NCI-H187 (cell line): ENCODE results near the gene PDIA2.
A peak's percentile ranks its signal among the peaks of the same experiment; 100 is the strongest.

Source experiments
- DNase-seq, 2 experiments: peaks; one replicate each; lab custom pipeline; 2025; lab: John Stamatoyannopoulos, UW

PDIA2 gene

DNA sequence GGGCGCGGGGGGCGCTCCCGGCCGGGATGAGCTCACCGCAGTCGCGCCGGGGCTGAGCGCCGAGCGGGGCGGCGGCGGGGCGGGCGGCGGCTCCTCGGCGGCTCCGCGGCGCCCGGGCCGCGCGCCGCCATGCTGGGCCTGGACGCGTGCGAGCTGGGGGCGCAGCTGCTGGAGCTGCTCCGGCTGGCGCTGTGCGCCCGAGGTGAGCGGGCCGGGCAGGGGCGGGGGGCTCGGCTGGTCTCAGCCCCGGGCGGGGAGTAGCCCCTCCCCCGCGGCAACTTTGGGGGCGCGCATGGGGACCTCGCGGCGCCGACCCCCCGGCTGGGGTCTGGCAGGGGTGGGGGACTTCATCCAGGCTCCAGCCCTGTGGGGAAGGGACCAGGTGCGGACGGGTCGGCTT lies 2.4 kb upstream of the PDIA2 start, which contains the start of gene ARHGDIG:
TSS of gene ARHGDIG (plus strand) at position 40 of the 400 bp plus-strand sequence. CDS start at position 130, 90 bp downstream.
- DNase-seq = no peak

DNA sequence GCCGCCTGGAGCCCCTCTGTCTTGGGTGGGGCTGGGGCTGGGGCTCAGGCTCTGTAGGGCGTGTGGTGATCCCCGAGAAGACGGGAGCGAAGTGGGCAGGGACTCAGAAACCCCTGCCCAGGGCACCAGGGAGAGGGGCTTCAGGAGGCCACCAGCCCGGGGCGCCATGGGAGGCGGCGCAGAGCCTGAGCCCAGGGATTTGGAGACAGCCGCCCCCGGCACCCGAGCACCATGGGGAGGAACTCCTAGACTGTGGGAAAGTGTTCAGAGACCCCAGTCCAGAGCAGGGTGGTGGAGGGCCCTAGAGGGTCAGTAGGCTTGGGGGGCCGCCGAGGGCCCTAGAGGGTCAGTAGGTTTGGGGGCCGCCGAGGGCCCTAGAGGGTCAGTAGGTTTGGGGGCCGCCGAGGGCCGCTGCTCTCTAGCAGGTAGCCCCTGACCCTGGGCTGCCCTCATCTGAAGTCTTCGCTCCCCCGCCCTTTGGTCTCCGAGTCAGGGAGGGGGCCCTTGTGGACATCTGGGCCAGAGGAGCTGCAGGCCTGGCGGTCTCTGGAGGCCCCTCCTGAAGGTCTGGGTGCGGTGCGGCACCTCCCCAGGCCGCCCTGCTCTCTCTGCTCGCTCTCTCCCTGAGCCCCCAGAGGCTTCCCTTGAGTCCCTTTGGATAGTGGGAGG lies 1.8 kb upstream of the PDIA2 start:
- no peak for DNase-seq

GRCh38 chr16:281660-282255 lies 1.2 kb upstream of the PDIA2 start:
- no peak for DNase-seq

DNA sequence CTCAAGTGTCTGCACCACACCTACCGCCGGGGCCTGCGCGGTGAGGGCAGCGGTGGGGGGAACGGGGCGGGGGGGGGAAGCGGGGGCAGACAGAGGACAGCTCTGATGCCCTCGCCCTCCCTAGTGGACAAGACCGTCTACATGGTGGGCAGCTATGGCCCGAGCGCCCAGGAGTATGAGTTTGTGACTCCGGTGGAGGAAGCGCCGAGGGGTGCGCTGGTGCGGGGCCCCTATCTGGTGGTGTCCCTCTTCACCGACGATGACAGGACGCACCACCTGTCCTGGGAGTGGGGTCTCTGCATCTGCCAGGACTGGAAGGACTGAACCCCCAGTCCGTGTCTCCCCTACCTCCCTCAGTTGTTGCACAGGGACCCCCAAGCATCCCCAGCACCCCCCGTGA lies 473 bp upstream of the PDIA2 start:
- no peak for DNase-seq

GRCh38 chr16:284204-285120 lies 1.5 kb downstream of the PDIA2 start:
- DNase-seq = no peak

- DNase-seq = no peak
Measured at GRCh38 chr16:285146-286055, 2.4 kb downstream of the PDIA2 start.

- DNase-seq = no peak
Measured at GRCh38 chr16:286491-287297, 3.7 kb downstream of the PDIA2 start.

DNA sequence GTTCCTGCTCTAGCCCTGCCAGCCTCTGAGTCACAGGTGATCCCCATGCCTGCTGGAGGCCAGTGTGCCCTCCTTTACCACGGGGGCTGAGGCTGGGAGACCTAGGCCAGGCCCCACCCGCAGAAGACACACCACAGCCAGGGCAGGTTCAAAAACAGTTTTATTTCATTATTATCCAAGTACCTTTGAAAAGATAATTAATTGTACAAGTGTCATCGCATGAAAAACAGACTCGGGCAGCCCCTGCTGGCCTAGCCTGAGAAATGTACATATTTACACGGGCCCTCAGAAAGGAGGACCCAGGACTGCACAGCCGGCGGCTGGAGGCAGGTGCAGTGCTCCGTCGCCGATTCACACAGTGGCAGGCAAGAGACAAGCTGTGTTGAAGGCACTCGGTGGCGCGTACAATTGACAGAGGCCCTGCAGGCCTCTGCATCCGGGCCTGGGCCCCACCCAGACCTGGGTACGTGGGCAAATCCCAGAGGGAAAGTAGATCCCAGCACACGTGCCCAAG lies 4.4 kb downstream of the PDIA2 start:
- DNase-seq = peak in 1 of 2 experiments; percentile 49

DNA sequence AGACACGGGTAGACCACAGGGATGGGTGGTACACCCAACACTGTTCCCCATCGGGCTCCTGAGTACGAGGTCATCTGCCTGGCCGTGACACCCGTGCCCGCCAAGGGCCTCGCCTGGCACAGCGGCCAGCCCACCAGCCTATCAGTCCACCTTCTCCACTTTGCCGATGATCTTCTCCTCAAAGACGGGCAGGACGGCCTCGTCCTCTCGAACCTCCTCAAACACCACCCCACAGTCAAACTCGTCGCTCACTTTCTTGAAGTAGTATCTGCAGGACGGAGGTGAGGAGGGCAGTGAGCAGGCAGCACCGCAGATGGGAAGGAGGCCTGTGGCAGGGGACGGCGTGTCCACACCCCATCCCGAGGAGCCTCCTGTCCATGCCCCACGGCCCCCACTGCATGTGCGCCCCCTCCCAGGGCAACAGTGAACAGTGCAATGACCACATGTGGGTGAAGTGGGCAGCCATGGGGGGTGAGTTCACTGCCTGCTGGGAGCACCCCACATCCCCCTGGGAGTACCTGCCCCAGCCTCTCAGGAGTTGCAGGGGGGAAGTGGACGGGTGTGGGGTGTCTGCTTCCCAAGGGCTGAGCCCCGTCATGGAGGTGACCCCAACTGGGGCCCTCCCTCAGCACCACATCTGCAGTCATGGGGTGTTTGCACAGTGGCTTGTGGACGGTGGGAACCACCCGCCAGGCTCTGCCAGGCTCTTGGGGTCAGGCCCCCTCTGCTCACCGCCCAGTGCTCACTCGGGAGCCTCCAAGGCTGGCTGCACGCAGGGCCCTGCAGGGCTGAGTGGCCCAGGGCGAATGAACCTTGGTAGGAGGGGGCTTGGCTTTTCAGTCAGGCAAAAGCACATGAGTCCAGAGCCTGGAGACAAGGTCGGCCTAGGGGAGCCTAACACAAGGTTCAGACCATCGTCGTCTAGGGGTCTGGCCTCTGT lies 5.3 kb downstream of the PDIA2 start:
- DNase-seq = no peak

GRCh38 chr16:289395-289997 lies 6.5 kb downstream of the PDIA2 start:
- DNase-seq = no peak

DNA sequence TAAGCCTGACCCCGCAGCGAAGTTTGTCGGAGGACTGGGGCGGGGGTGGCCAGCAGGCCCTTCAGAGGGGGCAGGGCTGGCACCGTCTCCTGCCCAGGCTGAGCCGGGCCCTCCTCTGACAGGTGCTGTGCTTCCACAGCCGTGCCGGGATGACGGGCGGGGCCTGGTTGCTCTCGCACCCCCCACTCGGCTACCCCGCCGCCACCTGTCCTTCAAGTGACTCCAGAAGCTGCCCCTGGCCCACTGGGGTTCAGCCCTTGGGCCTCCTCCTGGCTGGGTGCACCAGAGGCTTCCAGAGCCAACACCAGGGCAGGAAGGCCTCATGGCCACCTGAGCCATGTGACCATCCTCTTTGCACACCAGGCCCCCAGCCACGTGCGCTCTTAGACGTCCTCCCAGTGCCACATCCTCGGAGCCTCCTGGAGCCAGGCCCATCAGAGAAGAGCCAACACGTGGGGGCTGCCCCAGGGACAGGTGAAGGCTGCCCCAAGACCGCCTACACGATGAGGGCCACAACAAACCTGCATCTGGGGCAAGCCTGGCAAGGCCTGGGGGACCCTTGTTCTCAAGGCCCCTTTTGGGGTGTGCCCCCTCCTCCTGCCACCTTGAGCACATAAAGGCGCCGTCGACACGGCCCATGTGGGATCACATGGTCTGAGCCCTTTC lies 7.2 kb downstream of the PDIA2 start:
- DNase-seq = no peak

DNA sequence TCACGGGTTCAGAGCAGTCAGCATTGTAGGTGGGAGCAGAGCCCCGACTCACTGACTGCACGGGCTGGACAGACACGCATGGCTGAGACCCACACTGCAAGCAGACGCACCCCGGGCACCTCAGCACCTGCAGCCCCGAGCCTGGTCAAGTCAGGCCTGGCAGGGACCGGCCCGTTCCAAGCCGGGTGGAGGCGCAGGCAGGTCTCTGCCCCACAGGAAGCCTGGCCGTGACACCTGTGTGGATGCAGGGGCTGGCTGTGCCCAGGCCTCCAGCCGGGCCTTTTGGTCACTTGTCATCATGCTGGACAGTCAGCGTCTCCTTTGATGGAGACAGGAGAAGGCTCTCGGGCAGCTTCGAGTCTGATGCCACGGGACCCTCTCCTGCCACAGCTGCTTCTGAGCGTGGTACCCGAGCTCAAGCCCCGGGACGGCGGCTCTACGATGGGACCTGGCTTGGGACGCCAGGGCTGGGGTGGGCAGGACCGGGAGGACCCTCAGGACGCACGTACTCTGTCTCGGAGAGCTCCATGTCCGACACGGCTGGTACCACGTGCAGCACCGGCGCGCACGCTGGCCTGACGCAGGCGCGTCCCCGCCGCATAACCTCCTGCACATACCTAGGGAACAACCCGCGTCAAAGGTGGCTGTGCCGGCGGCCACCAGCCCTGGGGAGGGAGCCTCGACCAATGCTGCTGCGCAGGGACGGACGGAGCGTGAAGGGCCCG lies 7.9 kb downstream of the PDIA2 start:
- DNase-seq = no peak

DNA sequence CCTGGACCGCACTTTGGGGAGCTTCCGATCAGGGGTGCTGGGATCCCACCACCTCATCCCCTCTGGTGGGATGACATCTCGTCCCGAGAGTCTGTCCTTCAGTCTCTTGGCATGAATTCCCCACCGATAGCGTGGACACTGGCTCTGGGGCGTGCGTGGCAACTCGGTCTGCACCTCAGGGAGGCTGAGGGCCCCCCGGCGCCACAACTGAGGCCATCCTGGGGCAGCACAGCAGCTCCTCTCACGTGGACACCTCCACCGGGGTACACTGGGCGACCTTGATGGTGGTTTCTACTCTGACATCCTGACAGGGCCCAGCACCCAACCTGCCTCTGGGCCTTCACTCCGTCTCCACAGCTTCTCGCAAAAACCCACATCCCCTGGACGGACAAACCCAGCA lies 8.6 kb downstream of the PDIA2 start:
- DNase-seq = no peak

DNA sequence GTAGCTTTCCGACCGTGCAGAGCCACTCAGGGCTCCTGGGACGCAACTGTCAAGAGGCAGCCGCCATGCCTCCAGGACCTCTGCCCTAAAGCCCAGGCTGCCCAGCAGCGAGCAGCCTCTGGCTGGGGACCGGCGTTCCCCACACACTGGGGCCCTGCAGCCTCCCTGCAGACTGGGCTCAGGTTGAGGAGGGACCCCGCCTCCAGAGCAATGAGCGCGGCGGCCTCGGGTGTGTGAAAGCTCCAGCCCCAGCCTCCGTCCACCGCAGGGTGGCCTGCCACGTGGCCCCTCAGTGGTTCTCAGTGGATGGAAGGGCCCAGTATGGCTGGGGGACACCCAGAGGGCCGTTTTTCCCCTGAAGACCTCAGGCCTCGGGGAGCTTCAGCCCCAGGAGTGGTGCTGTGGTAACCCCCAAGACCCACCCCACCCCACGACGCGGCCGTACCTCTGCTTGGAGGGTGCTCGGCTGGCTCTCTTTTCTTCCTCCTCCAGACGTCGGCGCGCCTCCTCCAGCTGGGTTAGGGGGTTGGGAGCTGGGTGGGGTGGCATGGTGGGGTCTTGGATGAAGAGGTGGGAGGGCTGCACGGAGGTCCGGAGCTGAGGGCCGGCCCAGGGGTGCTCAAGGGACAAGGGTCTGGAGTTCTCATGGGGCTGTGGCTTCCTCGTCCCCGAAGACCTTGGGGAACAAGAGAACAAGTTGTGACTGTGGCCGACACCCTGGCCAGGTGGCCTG lies 10.2 kb downstream of the PDIA2 start:
- no peak for DNase-seq

GRCh38 chr16:296276-296675 lies 13.3 kb downstream of the PDIA2 start:
- DNase-seq = no peak

- DNase-seq = no peak
Measured at GRCh38 chr16:296806-297510, 14.0 kb downstream of the PDIA2 start.

GRCh38 chr16:297832-298231 lies 14.9 kb downstream of the PDIA2 start:
- no peak for DNase-seq
